Stimulated activated CD8-positive, alpha-beta memory T cell treated with anti-CD3 and anti-CD28 coated beads, Interleukin-4, amount 100 ng/mL, for 48 hours (primary cell): Measurements from ENCODE around the gene TMEM151A.
"Not testable (repeated sequence)": the region's sequence is repeated elsewhere in the genome, so short reads cannot be mapped to it uniquely, and the experiment has no call there.

Source experiments
- DNase-seq: peaks from one replicate; pipeline ENCODE4 v3.0.0-alpha.2; 2020

Gene TMEM151A

GRCh38 chr11:66310324-66310723, 18.6 kb downstream of the TMEM151A start:
- DNase-seq, result no peak

GRCh38 chr11:66310803-66311440, 19.2 kb downstream of the TMEM151A start:
- DNase-seq, result not testable (repeated sequence)

DNA sequence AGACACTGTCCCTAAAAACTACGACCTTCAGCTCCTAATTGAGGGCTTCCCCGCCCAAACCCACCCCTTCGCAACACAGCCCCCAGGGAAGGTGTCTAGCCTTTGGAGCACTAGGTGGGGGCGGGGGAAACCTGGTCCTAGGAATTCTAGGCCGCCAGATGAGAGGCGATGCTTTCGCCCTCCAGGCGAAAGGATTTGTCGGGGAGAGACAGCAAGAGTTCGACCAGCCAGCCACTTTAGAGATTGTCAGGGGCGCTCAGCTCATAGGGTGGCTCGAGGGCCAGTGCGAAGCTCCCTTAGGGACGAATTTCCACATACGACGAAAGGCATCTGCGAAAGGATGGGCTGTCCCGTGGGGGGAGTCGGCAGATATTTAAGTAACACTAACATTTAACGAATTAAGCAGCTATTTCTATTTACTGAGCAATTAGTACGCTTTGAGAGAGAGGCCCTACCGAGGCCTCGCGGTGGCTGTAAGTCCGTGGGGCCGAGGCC, 19.8 kb downstream of the TMEM151A start:
- DNase-seq, result no peak

- peak; percentile 98 for DNase-seq
These were observed 20.4 kb downstream of the TMEM151A start for GRCh38 chr11:66311965-66312548.

DNA sequence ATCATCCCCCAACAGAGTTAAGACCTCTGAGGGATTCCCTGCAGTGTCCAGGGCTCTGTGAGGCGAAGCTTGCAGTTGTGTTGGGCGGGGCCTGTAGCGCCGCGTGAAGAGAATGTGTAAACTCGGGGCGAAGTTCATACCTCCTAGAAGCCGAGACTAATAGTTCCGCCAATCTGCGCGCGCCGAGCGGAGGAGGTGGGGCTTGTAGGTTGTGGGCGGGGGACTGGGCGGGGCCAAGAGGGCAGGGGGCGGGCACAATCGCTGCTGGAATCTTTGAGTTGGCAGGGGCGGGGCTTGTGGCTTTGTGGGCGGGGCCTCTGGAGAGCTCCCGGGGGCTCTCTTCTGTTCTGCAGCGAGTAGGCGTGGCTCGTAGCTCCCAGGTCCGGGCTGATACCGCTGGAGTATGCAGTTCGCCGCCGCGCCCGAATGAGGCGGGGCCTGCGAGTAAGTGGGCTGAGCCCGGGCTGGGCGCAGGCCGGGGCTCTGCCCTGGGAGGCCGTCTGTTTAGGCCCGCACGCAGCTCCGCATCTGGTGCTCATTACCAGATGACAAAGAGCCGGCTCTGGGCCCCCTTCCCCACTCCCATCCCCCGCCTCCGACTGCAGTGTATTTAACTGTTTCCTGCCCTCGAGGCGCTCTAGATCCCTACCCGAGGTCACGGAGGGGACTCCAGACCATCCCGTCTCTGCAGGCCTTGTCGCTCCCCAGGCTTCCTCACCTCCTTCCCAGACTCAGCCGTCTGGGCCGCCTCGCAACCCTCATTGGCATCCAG, 21.0 kb downstream of the TMEM151A start:
- DNase-seq, result peak; percentile 99

GRCh38 chr11:66313321-66314185, 21.9 kb downstream of the TMEM151A start:
- DNase-seq, result no peak

- no peak for DNase-seq
These were observed 22.4 kb downstream of the TMEM151A start for GRCh38 chr11:66314186-66314501.

- DNase-seq, result no peak
These were observed 23.1 kb downstream of the TMEM151A start for GRCh38 chr11:66314561-66315497.

GRCh38 chr11:66315498-66315885, 23.8 kb downstream of the TMEM151A start:
- no peak for DNase-seq

DNA sequence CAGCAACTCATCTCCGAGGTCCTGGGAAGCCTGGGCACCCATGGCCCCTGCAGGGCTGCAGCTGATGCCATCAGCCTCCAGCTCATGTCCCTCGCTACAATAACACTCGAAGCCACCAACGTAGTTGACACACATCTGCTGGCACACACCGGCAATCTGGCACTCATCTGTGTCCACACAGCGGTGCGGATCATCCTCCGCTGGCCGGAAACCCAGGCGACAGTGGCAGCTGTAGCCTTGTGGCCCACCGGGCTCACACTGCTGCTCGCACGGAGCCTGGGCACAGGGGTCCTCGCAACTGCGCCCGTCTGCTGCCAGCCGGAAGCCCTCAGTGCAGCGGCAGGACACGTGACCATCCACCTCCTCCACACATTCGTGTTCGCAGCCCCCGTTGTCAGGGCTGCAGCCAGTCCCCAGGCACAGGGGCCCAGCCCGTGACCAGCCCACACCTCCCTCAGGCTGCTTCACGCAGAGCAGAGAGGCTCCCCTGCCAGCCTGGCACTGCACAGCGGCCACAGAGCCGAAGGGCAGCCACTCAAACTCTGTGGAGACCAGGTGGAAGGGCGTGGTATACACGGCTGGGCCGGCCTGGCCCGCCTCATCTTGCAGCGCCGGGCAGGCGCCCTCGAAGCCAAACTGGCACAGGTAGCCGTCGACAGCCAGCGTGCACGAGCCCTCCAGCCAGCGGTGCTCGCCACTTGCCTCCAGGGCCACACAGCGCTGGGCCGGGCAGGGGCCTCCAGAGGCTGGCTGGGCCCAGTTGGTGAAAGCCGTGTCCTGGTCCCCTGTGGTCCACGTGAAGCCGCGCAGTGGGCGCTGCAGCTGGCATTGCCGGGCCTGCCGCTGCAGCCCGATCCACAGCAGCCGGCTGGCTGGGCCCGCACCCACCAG, 24.5 kb downstream of the TMEM151A start:
- DNase-seq, result peak; percentile 57

DNA sequence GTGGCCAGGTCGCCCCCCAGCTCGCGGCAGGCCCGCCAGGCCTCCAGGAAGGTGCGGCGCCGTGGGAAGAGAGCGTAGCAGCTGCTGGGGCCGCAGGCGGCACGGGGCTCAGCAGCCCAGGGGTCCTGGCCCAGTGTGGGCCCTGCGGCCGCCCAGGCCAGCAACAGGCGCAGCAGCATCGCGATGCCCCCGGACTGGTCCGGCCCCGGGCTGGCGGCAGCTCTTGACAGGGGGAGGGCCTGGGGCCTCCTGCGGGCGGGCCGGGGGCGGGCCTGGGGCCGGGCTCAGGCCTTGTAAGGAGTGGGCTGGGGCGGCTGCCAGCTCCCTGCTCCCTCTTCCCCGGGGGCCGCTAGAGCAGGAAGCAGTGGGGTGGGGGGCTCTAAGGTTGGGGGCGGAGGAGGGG, 25.2 kb downstream of the TMEM151A start, which contains the start of gene CD248:
Gene CD248, minus strand, starts transcription at position 196 of the 403 bp plus-strand sequence. Its CDS starts 17 bp downstream, at position 179.
- DNase-seq, result peak; percentile 36

DNA sequence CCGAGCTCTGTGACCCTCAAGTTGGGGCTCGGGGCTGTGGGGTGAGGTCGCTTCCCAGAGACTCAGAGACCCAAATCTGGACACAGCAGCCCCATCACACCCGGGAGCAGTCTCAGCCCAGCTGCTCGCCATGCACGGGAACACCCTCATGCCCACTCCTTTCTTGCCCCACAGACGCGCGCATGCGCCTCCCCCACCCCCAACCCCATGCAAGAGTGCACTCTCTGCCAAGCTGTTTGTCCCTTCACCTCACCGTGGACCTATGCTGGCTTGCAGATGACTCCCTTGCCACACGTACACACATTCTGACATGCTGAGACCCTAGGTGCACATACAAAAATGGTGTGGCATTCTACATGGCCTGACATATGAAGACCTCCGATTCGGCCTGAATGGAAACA, 25.6 kb downstream of the TMEM151A start:
- DNase-seq, result peak; percentile 69

DNA sequence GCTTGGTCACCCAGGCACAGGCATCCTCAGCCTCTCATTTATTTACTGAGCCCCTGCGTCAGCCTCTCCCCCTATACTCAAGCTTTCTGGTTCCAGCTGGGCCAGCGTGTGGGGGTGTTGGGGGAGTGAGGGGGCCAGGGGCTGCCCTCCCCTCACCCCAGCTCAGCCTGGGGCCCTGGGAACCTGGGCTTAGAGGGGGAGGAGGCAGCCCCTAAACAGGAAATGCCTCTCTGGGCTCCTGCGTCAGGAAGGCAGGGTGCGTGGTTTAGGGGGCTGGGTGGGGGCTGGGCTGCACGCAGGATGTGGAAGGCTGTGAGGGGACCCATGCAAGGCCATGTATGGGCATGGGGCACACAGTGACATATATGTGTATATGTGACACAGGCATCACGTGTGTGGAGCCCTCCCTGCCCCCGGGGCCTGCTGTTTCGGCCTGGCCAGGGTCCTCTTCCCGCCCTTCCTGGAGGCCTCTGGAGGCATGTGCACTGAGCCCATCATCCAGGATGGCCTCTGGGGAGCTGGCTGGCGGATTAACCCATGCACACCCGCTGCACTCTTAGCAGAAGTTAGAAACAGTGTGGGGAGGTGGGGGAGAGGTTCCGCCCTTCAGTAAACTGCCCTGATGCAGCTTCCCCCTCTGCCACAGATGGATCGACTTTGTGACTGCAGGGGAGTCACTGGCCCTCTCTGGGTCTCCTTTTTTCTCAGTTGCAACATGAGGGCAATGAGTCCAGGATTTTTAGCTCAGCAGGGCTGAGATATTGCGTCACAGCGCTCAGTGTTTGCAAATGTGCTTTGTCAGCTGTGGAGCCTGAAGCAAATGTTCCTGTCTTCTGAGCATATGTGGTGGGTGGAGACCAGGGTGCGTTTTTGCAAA, 26.3 kb downstream of the TMEM151A start:
- DNase-seq, result peak; percentile 73

DNA sequence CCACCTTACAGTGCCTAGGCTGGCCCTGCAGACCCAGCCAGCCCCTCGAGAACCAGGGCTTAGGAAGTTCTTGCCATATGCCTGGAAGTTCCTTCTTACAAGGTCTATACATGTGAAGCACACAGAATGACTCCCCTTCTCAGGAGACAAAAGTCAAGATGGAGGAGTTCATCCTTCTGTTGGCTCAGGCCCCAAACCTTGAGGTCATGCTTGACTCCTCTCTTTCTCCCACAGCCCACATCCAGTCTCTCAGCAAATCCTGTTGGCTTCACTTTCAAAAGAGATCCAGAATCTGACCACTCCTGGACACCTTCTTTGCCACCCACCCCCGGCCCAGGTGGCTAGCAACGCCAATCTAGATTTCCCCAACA, 26.9 kb downstream of the TMEM151A start:
- DNase-seq, result no peak

- not testable (repeated sequence) for DNase-seq
These were observed 28.6 kb downstream of the TMEM151A start for GRCh38 chr11:66320289-66320688.

DNA sequence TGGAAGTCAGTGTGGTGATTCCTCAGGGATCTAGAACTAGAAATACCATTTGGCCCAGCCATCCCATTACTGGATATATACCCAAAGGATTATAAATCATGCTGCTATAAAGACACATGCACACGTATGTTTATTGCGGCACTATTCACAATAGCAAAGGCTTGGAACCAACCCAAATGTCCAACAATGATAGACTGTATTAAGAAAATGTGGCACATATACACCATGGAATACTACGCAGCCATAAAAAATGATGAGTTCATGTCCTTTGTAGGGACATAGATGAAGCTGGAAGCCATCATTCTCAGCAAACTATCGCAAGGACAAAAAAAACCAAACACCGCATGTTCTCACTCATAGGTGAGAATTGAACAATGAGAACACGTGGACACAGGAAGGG, 29.1 kb downstream of the TMEM151A start:
- not testable (repeated sequence) for DNase-seq

DNA sequence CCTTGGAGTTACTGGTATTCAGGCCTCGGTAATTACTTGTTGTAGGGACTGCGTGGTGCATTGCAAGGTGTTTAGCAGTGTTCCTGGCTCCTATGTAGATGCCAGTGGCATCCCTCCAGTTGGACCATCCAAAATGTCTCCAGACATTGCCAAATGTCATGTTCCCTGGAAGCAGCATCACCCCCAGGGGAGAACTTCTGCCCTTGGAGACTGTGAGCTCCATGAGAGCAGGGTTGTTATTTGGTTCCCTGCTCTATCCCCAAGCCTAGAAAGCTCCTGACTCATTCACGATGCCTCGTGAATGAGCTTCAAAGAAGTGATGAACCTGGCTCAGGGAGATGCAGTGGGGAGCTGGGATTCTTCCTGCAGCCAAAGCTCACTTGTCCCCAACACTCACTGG, 29.9 kb downstream of the TMEM151A start:
- DNase-seq, result no peak

DNA sequence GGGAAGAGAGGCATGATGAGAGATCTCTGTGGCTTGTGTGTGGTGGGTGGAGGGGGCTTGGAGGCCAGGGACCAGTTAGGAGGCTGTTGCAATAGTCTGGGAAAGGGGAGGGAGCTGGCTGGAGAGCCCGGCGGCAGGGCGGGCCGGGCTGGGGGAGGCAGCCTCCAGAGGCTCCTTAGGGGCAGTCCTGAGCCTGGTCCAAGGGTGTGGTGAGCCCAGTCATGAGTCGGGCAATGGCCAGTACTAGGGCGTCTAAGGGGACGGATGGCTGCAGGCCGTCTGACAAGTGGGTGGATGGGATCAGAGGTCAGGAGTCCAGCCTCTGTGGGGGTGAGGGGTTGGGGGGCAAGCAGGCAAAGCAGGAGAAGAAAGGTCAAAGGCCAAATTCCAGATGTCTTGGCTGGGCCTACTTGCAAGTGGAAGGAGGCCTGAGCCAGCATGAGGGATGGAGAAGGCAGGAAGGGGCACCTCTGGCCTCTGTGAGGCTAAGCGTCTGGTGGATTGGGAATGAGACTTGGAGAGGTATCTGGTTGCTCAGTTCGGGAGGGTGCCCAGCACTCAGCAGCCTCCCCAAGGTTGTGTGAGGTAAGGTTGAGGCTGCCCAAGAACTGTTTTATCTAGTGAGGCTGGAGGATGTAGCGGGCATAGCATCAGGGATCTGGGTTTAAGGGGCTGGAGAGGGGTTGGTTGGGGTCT, 31.2 kb downstream of the TMEM151A start:
- no peak for DNase-seq

GRCh38 chr11:66323684-66324083, 32.0 kb downstream of the TMEM151A start:
- no peak for DNase-seq
